Thyroid gland (tissue), 4 donors: Measurements from ENCODE around the gene CHRND.

Source experiments
- CTCF ChIP-seq, 6 experiments: fragments of 200-600 bp in 3 of 6; fragments of 450-650 bp in 3 of 6; sonication (generic) in 3 of 6; IDR thresholded peaks; one replicate each; pipeline ENCODE4 v1.5.1; 2016 to 2019; ENCODE audit warnings: antibody characterized with exemption in 6 of 6, mild to moderate bottlenecking in 2 of 6, inconsistent platforms in 1 of 6, moderate library complexity in 1 of 6
- POLR2A ChIP-seq, 2 donors: fragments of 450-650 bp; IDR thresholded peaks; one replicate each; pipeline ENCODE4 v1.6.1; 2017; ENCODE audit warnings: antibody characterized with exemption in 2 of 2, mild to moderate bottlenecking in 2 of 2, moderate library complexity in 1 of 2

GRCh38 chr2:232567721-232568120 lies 41.8 kb downstream of the CHRND start:
- no peak for TF ChIP-seq CTCF (IDR thresholded peaks at IDR 0.05)
- no peak for TF ChIP-seq POLR2A (IDR thresholded peaks at IDR 0.05)
